Activated T-cell treated with anti-CD3 and anti-CD28 coated beads, Interleukin-2, amount 50 U/mL, for 4 hours (primary cell): ENCODE data around the gene JAZF1. TPM values are rescaled to one million over a fixed set of nuclear protein-coding genes. Genes with fewer than 3 reads are reported as not detected.

Source experiments
- ATAC-seq, 2 donors: fragments of 200-7000 bp; cut with Tn5 transposase; one replicate each; pipeline ENCODE4 v1.10.0; 2021
- DNase-seq: peaks from one replicate; pipeline ENCODE4 v3.0.0-alpha.2; 2020
- H3K27me3 Mint-ChIP-seq: one replicate; pipeline ENCODE4 v1.8.0; 2021; ENCODE audit warnings: low read depth, mixed read lengths
- H3K36me3 Mint-ChIP-seq: one replicate; pipeline ENCODE4 v1.8.0; 2022; ENCODE audit warnings: mixed read lengths; ENCODE audit not compliant: insufficient read depth
- H3K4me1 Mint-ChIP-seq: one replicate; pipeline ENCODE4 v1.8.0; 2021; ENCODE audit warnings: low read depth, mixed read lengths
- H3K4me3 Mint-ChIP-seq: one replicate; pipeline ENCODE4 v1.8.0; 2021; ENCODE audit warnings: mild to moderate bottlenecking, moderate library complexity, mixed read lengths
- H3K9me3 Mint-ChIP-seq: one replicate; pipeline ENCODE4 v1.8.0; 2021; ENCODE audit warnings: mixed read lengths
- total RNA-seq, 3 donors: library from RNA; stranded (reverse); gene quantifications; one replicate each; pipeline ENCODE4 v1.2.1, GENCODE V29; 2021

JAZF1 gene
- total RNA-seq, 3 donors from 2014 or later, result 14.9 to 19.3 (median 19.0) TPM

DNA sequence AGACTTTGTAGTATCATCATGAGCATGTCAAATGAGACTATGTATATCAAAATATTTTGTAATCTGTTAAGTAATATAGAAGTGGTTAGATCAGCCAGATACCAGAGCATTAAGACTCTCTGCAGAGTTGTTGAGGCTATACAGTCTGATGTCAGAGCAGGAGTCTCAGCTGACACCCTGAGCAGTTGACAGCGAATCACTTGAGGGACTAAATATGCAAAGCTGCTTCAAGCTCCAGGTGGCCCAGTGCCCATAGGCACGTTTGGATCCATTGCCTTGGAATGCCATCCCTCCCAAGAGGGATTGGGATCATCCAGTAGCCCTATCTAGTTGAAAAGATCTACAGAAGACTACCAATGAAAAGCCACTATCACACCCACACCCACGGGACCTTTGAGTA lies 230.5 kb downstream of the JAZF1 start:
- peaks cover 37% of the 10 kb centered on the region for H3K4me1 Mint-ChIP-seq
- ATAC-seq, result no peak
- no peaks in the 10 kb centered on the region for H3K9me3 Mint-ChIP-seq
- peaks cover 9% of the 10 kb centered on the region for H3K36me3 Mint-ChIP-seq
- DNase-seq, result no peak
- no peaks in the 10 kb centered on the region for H3K27me3 Mint-ChIP-seq
- H3K4me3 Mint-ChIP-seq, result no peak overlapping the region

- ATAC-seq, result no peak
- Mint-ChIP-seq H3K36me3 (peaks cover 12% of the 10 kb centered on the region), H3K9me3 (no peaks in the 10 kb centered on the region), H3K27me3 (no peaks in the 10 kb centered on the region), H3K4me1 (peaks cover 31% of the 10 kb centered on the region), H3K4me3 (no peak overlapping the region)
- DNase-seq, result no peak
Observed at GRCh38 chr7:27948861-27949260, 231.7 kb downstream of the JAZF1 start.

- no peaks in the 10 kb centered on the region for H3K9me3 Mint-ChIP-seq
- DNase-seq, result no peak
- no peak for ATAC-seq
- H3K27me3 Mint-ChIP-seq, result no peaks in the 10 kb centered on the region
- H3K4me1 Mint-ChIP-seq, result peaks cover 20% of the 10 kb centered on the region
- peaks cover 15% of the 10 kb centered on the region for H3K36me3 Mint-ChIP-seq
- H3K4me3 Mint-ChIP-seq, result no peak overlapping the region
Observed at GRCh38 chr7:27947586-27948278, 232.9 kb downstream of the JAZF1 start.

DNA sequence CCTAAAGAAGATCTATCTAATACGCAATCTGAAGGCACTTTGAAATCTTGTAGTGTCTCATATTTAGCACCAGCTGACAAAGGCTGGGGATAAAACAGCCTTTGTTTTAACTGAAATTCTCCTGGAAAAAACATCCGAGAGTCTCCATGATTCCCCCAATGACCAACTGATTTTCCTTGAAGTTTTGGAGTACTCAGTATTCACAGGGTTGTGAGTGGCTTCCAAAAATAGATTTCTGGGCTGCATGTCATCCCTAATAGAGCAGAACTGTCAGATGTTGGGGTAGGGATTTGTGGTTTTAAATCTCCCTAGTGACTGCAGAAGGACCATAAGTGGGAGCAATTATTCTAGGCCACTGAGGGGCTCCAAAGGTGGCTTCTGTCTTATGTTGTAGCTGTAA lies 234.2 kb downstream of the JAZF1 start:
- no peaks in the 10 kb centered on the region for H3K27me3 Mint-ChIP-seq
- no peak overlapping the region for H3K4me3 Mint-ChIP-seq
- DNase-seq (no peak), ATAC-seq (no peak)
- H3K9me3 Mint-ChIP-seq, result no peaks in the 10 kb centered on the region
- H3K36me3 Mint-ChIP-seq, result peaks cover 15% of the 10 kb centered on the region
- peaks cover 6% of the 10 kb centered on the region for H3K4me1 Mint-ChIP-seq

DNA sequence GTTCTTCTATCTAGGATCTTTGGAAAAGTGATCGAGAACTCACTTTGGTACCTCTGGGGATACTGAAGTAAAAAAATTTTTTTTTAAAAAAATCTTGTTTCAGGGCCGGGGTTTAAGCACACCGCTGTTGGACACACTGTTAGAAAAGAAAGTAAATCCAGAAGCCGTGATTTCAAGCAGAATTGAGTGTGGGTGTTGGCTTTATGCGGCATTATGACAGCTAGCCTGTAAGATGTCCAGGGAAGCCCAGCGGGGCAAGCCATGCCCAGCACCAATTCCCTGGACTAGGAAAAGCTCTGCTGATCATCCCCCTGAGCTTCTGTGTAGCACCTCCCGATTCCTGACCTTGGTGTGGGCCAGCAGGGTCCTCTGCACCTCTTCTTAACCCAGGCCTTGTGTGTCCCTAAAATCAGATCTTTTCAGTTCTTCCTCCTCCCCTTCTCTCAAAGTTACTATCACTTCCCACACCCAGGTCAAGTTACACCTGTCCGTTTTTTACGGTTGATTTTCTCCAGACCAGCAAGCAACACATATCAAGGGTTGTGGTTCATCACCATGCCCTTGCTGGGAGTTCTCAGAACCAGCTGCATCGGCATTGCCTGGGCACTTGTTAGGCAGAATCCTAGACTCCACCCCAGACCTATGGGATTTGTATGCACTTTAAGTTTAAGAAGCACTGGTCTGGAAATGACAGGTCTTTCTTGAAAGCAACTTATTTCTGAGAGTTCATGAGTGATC lies 235.4 kb downstream of the JAZF1 start:
- ATAC-seq (no peak), DNase-seq (no peak)
- Mint-ChIP-seq H3K4me1 (peaks cover 5% of the 10 kb centered on the region), H3K27me3 (no peaks in the 10 kb centered on the region), H3K9me3 (no peaks in the 10 kb centered on the region), H3K36me3 (peaks cover 18% of the 10 kb centered on the region), H3K4me3 (no peak overlapping the region)

DNA sequence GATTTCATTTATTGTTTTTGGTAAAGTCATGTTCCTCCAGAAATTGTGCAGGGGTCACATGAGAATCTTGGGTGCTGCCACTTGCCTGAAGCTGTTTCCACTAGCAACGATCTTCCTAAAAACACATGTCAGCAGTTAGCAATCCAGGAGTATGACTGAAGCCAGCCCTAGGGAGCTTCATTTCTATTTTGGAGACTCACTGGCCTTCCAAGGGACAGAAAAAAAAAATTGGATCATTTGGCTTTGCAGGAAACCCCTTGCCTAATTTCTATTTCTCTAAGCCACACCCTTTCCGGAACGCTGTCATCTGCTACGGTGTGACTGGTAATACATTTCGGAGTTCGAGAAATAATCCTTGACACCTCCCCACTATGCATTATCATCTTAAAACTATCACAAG lies 236.0 kb downstream of the JAZF1 start:
- ATAC-seq (no peak), DNase-seq (no peak)
- no peaks in the 10 kb centered on the region for H3K27me3 Mint-ChIP-seq
- no peak overlapping the region for H3K4me3 Mint-ChIP-seq
- peaks cover 4% of the 10 kb centered on the region for H3K4me1 Mint-ChIP-seq
- H3K36me3 Mint-ChIP-seq, result peaks cover 20% of the 10 kb centered on the region
- no peaks in the 10 kb centered on the region for H3K9me3 Mint-ChIP-seq

- Mint-ChIP-seq H3K9me3 (no peaks in the 10 kb centered on the region), H3K4me3 (no peak overlapping the region), H3K36me3 (peaks cover 17% of the 10 kb centered on the region), H3K4me1 (no peaks in the 10 kb centered on the region), H3K27me3 (no peaks in the 10 kb centered on the region)
- no peak for ATAC-seq
- DNase-seq, result no peak
Observed at GRCh38 chr7:27943241-27943640, 237.4 kb downstream of the JAZF1 start.

GRCh38 chr7:27942711-27943110 lies 237.9 kb downstream of the JAZF1 start:
- H3K4me1 Mint-ChIP-seq, result no peaks in the 10 kb centered on the region
- no peak for ATAC-seq
- H3K4me3 Mint-ChIP-seq, result no peak overlapping the region
- no peaks in the 10 kb centered on the region for H3K27me3 Mint-ChIP-seq
- no peaks in the 10 kb centered on the region for H3K9me3 Mint-ChIP-seq
- peaks cover 17% of the 10 kb centered on the region for H3K36me3 Mint-ChIP-seq
- no peak for DNase-seq

GRCh38 chr7:27941522-27941921 lies 239.1 kb downstream of the JAZF1 start:
- Mint-ChIP-seq H3K9me3 (no peaks in the 10 kb centered on the region), H3K36me3 (peaks cover 17% of the 10 kb centered on the region), H3K4me1 (no peaks in the 10 kb centered on the region), H3K27me3 (no peaks in the 10 kb centered on the region), H3K4me3 (no peak overlapping the region)
- ATAC-seq, result no peak
- DNase-seq, result no peak

GRCh38 chr7:27940341-27940740 lies 240.3 kb downstream of the JAZF1 start:
- ATAC-seq (no peak), DNase-seq (no peak)
- H3K4me1 Mint-ChIP-seq, result no peaks in the 10 kb centered on the region
- H3K36me3 Mint-ChIP-seq, result peaks cover 13% of the 10 kb centered on the region
- no peaks in the 10 kb centered on the region for H3K27me3 Mint-ChIP-seq
- H3K4me3 Mint-ChIP-seq, result no peak overlapping the region
- H3K9me3 Mint-ChIP-seq, result no peaks in the 10 kb centered on the region

GRCh38 chr7:27939893-27940292 lies 240.7 kb downstream of the JAZF1 start:
- no peak for DNase-seq
- Mint-ChIP-seq H3K9me3 (no peaks in the 10 kb centered on the region), H3K27me3 (no peaks in the 10 kb centered on the region), H3K4me1 (no peaks in the 10 kb centered on the region), H3K36me3 (peaks cover 11% of the 10 kb centered on the region), H3K4me3 (no peak overlapping the region)
- ATAC-seq, result no peak

DNA sequence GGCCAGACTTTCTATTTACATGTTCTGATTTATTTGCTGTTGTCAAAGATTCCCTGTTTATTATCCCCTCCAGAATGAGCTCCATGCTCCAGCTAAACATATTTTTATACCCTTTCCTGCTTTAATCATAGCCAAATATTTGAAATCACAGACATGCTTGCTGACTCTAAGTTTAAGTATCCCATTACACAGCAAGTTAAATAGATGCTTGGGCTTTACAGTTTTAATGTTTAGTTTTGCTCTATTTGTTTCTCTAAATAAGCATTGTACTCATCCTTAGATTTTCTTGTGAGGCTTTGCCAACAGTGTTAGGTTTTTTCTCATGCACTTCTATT lies 243.9 kb downstream of the JAZF1 start:
- no peak overlapping the region for H3K4me3 Mint-ChIP-seq
- H3K9me3 Mint-ChIP-seq, result no peaks in the 10 kb centered on the region
- no peak for DNase-seq
- no peaks in the 10 kb centered on the region for H3K27me3 Mint-ChIP-seq
- H3K4me1 Mint-ChIP-seq, result no peaks in the 10 kb centered on the region
- ATAC-seq, result no peak
- peaks cover 5% of the 10 kb centered on the region for H3K36me3 Mint-ChIP-seq

GRCh38 chr7:27936047-27936767 lies 244.4 kb downstream of the JAZF1 start:
- peaks cover 5% of the 10 kb centered on the region for H3K36me3 Mint-ChIP-seq
- no peaks in the 10 kb centered on the region for H3K9me3 Mint-ChIP-seq
- no peaks in the 10 kb centered on the region for H3K27me3 Mint-ChIP-seq
- DNase-seq (no peak), ATAC-seq (no peak)
- H3K4me1 Mint-ChIP-seq, result no peaks in the 10 kb centered on the region
- H3K4me3 Mint-ChIP-seq, result no peak overlapping the region

GRCh38 chr7:27933671-27934565 lies 246.7 kb downstream of the JAZF1 start:
- no peak overlapping the region for H3K4me3 Mint-ChIP-seq
- no peaks in the 10 kb centered on the region for H3K4me1 Mint-ChIP-seq
- H3K27me3 Mint-ChIP-seq, result no peaks in the 10 kb centered on the region
- no peaks in the 10 kb centered on the region for H3K9me3 Mint-ChIP-seq
- no peaks in the 10 kb centered on the region for H3K36me3 Mint-ChIP-seq
- DNase-seq (no peak), ATAC-seq (no peak)
